HG03460 (cell line): ENCODE measurements around the gene AGBL3.

Experiments used
- ATAC-seq: cut with Tn5 transposase; IDR thresholded peaks from one replicate; pipeline ENCODE4 v1.9.1; 2021; ENCODE audit not compliant: unreplicated experiment

AGBL3 gene

DNA sequence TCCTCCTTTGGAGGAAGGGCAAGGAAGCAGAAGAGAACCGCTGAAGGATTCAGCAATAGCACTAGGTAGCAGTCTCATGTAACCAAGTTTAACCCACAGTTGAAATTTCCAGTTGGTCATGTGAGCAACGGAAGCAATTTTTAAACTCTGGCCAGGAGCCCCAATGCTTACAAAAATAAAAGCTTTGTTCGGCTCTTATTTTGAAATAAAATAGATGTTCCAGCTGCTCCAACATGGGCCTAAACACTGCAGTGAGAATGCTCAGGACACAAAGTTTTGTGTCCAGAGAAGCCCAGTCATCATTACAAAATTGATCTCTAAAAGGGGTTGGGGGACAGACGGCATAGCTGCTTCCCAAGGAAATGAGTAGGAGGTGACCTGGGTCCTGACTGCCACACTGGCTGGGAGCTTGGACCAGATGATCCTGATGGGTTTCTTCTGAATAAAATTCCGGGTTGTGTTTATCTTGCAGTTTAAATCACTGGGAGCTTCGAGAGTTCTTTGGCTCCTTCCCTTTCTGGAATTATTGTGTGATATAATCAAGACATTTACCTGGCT lies 161.1 kb downstream of the AGBL3 start:
- peak; percentile 6 for ATAC-seq

DNA sequence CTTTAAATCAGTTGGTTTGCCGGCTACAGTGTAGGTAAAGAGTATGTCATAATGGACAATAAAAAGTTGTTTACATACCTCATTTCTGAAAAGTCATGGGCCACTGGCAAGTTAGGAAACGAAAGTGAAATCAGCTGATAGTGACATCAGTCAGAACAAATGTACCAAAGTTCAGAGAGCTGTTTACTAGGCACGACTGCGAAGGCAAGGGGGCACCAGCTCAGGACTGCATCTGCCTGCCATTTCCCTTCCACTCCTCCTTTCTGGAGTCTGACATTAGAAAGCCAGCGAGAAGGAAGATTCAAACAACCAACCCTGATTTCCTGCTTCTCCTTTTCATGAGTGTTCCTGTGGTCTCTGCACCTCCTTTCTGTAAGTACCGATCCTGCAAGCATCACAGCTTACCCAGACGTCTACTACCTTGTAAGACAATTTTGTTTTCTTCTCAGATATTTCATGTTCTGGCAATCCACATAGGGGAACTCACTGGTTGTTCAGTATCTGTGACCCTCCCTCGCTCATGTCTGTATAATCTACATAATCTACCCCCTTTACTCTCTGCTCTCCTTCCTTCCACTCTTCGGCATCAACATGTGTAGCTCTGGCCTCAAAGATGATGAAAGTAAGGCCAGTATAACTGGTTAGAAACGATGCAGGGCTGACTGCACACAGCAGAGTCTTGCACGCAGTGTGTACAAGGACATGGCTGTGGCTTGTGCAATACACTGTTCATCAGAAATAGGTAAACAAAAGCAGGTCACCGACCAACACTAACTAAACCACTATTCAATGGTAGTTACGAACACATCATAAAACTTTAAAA lies 161.8 kb downstream of the AGBL3 start, which contains the start of gene TMEM140:
TSS of gene TMEM140 (plus strand) at position 174 of the 823 bp plus-strand sequence. CDS start 16,370 bp downstream, outside the sequence.
- peak; percentile 70 for ATAC-seq

DNA sequence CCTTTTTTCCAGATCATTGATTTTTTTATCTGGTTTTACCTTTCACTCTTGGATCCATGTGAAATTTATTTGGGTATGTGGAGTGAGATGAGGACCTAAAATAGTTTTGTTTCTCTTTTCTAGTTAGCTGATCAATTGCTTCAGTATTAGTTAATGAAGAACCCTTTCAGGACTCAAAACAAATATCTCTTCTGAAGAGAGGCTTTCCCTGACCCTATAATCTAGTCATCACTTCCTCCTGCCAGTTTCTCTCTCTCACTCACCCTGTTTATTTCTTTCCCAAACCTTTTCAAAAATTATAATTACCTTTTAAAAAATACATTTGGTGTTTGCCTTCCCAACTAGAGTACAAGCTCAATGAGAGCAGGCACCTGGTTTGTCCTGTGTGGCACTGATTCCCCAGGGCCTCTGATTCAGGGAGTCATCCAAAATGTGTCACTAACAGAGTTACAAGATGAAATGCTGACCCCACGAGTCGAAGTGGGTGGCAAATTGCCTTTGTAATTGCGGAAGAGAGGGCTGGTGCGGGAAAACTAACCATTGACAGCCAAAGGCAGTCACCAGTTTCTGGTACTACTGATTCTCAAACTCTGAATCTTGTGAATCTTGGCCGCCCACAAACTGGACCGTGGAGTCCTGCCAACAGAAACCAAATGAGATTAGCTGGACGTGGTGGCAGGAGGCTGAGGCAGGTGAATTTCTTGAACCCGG lies 163.9 kb downstream of the AGBL3 start:
- ATAC-seq, result no peak

DNA sequence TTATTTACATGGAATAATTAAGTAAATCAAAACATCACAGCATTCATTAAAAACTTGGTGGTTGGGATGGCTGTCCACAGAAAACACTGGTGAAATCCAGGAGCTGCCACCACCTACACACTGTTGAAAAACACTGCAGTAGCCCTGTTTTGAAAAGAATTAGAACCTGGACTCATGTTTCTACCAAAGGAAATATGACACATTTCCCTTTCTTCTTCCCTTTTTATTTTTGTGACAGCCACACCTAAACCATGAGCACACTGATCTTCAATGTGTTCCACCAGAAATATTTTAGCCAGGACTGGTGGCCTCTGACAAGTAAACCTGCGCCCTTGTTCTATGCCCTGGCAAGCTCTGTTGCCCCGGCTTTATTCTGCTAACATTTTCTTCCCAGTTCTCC lies 164.8 kb downstream of the AGBL3 start:
- ATAC-seq, result no peak

DNA sequence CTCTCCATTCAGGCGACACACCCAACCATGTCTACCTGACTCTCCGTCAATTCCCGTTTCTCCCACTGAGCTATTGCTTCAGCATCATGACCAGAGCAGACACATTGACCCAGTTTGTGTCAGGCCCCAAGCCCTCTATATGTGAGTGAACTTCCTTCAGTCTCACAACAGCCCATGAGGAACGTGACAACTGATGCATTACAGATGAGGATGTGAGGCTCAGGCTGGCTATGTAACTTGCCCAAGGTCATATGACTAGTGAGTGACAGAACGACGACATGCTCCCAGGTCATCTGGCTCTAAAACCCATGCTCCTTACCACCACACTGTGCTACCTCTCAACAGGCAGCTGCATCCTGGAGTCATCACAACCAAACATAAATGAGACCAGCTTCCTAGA lies 165.2 kb downstream of the AGBL3 start:
- ATAC-seq, result no peak

DNA sequence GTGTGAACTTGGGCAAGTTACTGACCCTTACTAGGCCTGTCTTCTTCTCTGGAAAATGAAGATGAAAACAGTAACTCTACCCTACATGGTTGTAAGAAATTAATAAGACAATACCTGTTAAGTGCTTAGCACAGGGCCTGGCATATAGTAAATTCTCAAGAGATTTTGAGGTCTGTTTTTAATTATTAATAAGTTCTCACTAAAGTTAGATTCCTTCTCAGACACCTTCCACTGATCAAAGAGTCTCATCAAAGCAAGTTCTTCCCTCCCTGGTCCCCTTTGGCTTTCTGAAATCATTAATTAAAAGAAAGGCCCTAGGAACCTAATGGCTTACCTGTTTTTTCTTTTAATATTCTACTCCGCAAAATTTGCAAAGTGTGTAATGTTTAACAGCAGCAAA lies 166.1 kb downstream of the AGBL3 start:
- ATAC-seq, result no peak

- no peak for ATAC-seq
Observed at GRCh38 chr7:135154734-135155133, 168.4 kb downstream of the AGBL3 start.

DNA sequence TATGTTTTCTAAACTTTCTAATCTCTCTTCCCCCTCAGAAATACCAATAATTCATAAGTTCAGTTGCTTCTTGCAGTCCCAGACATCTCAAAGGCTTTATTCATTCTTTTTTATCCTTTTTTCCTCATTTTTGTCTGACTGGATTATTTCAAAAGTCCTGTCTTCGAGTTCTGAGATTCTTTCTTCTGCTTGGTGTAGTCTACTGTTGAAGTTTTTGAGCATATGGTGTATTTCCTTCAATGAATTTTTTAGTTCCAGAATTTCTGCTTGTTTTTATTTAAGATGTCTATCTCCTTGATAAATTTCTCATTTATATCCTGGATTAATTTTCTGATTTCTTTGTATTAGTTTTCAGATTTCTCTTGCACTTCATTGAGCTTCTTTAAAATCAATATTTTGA lies 170.0 kb downstream of the AGBL3 start:
- no peak for ATAC-seq

DNA sequence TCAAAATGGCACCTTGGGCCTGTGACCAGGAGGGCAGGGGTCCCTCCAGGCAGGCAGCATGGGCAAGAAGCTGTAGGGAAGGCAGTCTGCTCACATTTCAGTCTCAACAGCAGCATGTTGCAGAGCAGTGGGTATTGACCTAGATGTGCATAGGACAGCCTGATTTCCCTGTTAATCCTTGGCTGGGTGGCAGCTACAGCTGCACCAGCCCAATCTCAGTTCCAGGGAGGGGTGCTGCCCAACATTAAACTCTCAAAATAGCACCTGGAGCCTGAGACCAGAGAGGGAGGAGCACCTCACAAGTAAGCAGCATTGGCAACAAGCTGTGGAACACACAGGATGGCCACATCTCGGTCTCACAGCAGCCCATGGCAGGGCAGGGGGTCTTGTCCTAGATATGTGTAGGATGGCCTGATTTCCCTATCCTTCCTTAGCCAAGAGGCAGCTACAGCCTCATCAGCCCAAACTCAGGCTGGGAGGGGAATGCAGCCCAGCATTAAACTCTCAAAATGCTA lies 171.9 kb downstream of the AGBL3 start:
- ATAC-seq, result no peak

- no peak for ATAC-seq
Observed at GRCh38 chr7:135158874-135159273, 172.6 kb downstream of the AGBL3 start.

DNA sequence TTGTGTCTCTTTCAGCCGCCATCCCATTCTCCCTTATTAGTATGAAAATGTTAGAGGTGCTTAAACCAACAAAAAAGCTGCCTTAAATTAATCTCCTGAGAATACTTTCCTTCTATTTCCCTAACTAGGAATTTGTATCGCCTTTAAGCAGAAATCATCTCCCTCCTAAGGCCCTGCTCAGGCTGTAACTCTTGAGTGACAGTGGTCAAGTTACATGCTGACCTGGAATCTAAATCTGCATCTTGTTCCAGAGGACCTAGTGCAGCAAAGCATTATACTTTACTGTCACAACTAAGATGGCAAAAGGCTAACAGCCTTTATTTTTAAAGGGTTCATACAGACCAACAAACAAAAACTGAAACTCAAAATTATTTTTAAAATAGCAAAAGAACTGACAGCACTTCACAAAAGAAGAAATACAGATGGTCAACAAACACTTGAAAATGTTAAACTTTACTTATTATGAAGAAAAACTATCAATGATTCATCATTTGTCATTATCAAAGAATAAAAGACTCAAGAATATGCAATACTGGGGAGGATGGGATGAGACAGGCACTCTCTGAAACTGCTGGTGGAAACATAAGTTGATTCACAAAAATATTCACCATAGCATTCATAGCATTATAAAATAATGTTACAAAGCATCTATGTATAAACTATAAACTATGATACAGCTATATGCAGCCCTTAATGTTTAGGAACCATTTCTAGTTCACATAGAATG lies 173.2 kb downstream of the AGBL3 start:
- no peak for ATAC-seq

GRCh38 chr7:135160098-135160857 lies 174.0 kb downstream of the AGBL3 start:
- ATAC-seq, result peak; percentile 53

GRCh38 chr7:135160858-135161653 lies 174.7 kb downstream of the AGBL3 start:
- no peak for ATAC-seq

DNA sequence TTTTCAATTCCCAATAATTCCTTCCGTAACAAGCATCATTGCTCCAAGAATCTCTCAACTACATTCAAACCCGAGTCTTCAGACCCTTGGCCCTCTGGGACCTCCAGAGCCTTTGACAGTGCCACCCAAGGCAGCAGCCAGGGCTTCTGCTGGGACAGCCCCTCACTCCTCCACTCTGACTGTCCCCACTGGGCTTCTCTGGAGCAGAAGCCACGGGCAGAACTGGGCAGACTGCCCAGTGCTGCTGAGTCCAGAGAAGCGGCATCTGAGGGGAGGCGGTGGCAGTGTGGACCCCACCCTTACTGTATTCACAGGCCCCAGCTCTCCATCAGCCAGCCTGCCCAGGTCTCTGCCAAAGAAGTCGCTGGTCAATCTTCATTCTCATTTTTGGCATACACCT lies 175.4 kb downstream of the AGBL3 start:
- no peak for ATAC-seq

GRCh38 chr7:135162382-135163001 lies 176.2 kb downstream of the AGBL3 start:
- no peak for ATAC-seq

- no peak for ATAC-seq
Observed at GRCh38 chr7:135164357-135165061, 178.2 kb downstream of the AGBL3 start.

GRCh38 chr7:135165862-135166261 lies 179.6 kb downstream of the AGBL3 start:
- no peak for ATAC-seq

DNA sequence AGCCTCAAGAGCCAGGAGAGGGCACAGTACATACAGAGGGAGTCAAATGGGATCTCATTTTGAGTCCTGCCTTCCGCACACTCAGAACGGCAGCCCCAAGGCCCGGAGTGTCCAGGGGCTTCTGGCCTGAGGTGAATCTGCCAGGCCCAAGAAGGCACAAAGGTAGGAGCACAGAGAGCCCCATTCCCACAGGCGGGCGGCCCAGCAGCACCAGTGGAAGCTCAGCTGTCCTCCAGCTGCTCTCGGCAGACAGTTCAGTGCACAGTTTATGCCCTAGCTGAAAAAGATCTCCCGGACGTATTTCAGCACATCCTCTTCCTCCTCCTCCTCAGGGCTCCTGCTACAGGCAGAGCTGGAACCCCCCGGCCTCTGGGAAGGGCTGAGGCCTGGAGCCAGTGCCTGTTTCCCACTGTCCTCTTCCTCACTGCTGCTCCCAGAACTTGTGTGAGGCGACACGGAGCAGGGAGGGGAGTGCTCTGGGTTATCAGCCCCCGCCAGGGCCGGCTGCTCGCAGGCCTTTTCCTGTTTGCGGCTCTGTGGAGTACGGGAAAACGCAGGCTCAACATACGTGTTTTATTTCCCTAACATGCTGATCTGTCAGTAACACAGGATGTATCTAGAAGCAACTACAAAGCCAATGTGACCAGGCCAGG lies 180.2 kb downstream of the AGBL3 start:
- no peak for ATAC-seq
